HG02642 (cell line): ENCODE measurements around the gene FILIP1.
"Not testable (repeated sequence)": the region's sequence is repeated elsewhere in the genome, so short reads cannot be mapped to it uniquely, and the experiment has no call there.

Experiments
- ATAC-seq: cut with Tn5 transposase; IDR thresholded peaks from one replicate; pipeline ENCODE4 v1.9.1; 2021; ENCODE audit warnings: mild to moderate bottlenecking; ENCODE audit not compliant: unreplicated experiment, poor library complexity

The FILIP1 gene

DNA sequence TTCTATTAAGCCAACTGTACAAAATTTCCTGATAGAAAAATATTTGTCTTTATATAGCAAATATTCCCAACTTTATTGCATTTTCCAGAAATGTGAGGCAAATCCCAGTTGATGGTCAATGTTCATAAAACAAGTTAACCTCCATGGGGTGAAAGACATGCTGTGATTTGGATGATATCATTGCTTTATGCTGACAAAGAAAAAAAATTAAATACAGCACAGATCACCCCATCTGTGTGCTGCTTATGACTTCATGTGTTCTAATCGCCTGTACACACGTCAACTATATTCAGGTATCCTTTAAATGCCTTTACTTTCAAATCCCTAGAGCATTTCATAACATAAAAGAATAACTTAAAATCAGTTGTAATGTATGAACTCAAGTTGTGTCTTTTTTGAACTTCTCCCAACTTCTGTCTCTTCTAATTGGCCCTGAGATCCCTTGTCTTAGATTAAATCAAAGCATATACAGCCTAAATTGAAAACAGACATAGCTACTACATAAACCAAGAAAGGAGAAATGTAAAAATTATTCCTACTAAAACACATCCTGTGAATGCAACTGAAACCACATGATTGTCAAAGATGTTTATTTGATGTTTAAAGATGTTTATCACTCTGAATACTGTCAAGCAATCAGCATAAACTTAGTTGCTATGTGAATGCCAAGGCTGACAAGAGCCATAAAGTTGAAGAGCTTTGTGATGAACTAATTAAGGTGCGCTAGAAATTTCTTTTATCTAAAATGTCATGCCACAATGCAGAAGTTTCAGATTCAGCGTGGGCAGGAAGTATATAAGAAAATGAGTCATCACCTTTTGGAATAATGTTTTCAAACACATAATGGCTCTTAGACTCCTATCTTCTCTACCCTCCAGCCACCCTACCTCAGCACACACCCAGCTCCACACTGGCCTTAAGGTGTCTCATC, 68.7 kb downstream of the FILIP1 start:
- ATAC-seq, result no peak

DNA sequence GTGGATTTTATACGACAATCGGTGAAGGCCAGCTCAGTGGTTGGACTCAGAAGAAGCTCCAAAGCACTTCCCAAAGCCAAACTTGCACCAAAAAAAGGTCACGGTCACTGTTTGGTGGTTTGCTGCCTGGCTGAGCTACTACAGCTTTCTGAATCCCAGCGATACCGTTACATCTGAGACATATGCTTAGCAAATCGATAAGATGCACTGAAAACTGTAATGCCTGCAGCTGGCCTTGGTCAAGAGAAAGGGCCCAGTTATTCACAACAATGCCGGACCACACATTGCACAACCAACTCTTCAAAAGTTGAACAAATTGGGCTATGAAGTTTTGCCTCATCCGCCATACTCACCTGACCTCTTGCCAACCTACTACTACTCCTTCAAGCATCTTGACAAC, 70.2 kb downstream of the FILIP1 start:
- ATAC-seq, result no peak

- no peak for ATAC-seq
These were observed 71.5 kb downstream of the FILIP1 start for GRCh38 chr6:75422024-75422639.

DNA sequence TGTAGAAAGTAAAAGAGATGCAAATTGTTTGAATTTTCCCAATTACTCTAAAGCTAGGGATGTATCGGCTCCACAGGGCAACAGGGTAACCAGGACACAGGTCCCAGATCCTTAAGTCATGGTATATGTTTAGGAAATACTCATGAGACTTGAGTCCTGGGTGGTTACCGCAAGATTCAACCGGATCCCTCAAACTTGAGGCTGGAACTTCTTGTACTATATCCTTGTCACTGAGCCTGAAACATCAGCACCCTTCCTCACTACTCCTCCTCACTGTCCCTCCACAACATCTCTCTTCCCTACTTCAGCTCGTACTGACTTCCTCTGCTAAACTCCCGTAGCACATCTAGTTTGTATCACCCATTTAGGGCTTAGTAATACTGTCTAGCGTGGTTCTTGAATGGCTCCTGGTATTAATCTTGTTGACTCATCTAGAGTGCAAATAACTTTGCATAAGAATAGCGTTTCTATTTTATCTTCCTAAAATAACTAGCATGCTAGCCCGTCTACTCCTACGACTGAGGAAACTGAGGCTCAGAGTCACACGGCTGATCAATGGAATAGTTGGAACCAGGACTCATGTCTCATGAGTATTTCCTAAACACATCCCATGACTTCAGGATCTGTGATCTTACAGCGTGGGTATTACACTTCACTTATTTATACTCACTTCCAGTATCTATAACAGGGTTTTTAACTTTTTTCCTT, 72.1 kb downstream of the FILIP1 start:
- no peak for ATAC-seq

DNA sequence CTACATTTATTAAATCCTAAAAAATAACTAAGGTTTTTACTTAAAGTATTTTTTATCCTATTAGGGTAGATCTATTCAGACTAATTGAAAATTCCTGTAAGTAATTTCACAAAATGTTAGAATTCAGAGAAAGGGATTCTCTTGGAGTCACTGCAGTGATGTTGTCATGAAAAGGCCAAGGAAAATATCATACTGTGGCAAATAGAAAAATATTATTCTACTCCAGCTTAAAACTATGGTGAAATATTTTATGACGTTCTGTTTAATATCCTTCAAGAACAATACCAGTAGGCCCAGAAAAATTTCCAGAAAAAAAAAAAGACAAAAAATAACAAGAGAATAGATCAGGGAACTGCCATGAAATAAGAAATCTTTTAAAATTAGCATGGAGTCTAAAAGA, 73.6 kb downstream of the FILIP1 start:
- ATAC-seq, result no peak

DNA sequence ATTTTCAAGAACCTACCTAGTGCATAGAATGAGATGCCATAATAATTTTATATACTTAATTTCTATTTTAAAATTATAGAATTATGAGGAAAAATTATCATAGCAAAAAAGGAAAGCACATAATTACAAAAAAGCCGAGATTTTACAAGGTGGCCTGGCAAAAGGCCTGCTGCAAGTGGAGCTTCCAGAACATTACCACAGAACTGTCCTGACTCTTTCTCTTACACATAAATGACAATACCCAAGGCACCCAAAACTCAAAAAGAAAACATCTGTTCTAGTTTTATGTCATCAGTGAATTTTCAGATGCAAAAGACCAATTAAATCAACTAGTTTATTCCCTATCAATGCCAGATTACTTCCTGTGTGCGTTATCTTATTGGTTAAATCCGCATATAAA, 74.2 kb downstream of the FILIP1 start:
- no peak for ATAC-seq

- ATAC-seq, result no peak
These were observed 75.4 kb downstream of the FILIP1 start for GRCh38 chr6:75418233-75418632.

GRCh38 chr6:75416443-75416842, 77.2 kb downstream of the FILIP1 start:
- no peak for ATAC-seq

GRCh38 chr6:75415804-75416203, 77.8 kb downstream of the FILIP1 start:
- ATAC-seq, result no peak

- ATAC-seq, result no peak
These were observed 79.1 kb downstream of the FILIP1 start for GRCh38 chr6:75414445-75415021.

DNA sequence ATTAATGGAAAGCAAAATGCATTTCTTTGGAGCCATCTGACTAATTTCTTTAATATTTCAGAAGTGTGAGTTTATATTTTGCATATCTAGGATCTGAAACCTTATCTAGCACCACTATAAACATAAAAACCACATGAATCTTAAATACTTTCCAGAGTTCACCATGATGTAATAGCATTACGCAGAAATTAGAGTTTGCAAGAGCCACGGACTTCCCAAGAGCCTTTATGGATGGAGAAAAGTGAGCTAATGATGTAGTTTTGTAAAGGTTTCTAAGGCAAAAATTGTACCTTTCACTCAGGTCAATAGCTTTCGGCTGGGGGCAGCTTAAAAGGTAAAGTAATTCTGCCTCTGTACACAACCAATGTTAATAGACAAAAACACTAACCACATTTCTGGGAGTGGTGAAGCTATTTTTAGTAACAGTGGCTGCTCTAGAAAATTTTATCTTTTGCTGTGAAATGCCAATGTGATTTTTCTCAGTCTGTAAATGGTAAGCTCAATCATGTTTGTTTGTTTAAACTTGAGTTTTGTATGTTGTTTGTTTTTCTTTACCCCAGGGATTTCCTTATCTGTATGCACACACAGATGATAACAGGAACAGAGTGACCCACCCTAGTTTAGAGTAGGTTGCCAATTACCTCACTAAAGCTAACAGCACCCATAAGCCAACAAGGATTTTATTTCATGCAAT, 80.5 kb downstream of the FILIP1 start:
- no peak for ATAC-seq

GRCh38 chr6:75410564-75410963, 83.0 kb downstream of the FILIP1 start:
- ATAC-seq, result not testable (repeated sequence)

DNA sequence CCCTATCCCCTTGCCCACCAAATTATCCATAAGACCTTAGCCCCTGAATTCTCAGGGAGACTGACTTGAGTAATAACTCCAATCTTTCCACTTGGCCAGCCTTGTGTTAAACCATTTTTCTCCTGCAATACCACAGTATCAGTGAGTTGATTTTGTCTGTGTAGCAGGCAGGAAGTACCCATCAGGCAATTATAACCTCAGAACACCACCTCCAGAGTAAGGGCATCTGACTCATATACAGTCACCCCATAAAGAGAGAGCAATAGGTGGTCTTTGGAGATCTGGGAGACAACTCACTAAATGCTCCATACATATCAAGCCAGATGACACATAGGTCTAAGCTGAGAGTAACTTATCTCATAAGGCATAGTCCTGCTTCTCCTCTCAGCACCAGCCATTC, 83.7 kb downstream of the FILIP1 start:
- no peak for ATAC-seq

DNA sequence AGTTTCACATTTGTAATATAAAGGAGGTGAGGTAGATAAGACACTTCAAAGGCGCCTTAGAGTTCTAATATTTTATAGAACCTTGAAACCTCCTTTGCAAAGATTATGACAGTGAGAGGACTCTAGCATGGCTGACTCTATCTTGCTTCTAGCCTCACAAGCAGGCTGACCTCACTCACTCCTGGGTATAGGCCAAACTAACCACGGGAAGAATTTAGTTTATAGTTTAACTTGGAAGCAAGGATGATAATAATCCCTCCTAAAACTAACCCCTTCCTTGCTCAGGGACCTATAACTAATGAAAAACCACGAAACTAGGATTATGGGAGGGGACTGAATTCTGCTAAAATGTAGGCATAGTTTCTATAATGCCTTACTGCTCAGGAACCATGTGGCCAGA, 84.3 kb downstream of the FILIP1 start:
- no peak for ATAC-seq

DNA sequence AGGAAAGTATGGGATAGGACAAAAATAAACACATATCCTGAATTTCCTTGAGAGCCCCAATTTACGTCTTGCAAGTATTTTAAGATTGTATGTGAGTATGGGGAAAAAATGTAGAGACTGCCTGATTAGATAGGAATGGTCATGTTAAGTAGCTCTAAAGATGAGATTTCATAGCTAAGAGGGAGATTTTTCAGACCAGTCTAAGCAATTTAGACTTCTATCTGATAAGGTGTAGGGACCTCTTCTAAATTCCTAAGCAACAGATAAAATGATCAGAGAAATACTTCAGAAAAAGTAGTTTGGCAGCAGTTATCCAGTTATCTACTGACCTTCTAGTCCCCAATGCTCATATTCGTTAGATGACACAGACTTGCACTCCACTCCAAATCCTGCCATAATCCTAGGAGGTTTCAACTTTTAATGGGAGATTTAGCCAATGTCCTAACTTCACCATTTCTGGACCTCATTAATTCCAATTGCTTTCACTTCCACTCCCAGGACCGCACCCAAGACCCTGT, 90.0 kb downstream of the FILIP1 start:
- ATAC-seq, result no peak

DNA sequence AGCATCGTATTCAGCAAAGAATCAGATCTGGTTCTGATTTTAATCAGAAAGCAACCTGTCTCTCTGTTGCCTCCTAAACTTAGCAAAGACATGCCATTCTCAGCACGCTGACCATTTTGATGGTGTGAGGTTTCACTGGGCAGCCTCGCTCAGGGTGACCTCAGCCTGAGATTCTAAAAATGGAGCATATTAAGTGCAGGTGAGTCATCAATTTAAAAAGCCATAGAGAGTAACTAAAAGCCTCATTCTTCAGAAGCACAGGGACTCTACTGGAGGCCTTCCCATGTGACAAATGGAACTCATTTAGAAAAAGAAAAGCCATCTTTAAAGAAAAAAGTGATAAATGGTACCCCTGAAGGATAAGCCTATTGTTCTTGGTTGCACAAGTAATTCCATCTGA, 91.3 kb downstream of the FILIP1 start:
- ATAC-seq, result no peak

- no peak for ATAC-seq
These were observed 95.7 kb downstream of the FILIP1 start for GRCh38 chr6:75397656-75398465.

DNA sequence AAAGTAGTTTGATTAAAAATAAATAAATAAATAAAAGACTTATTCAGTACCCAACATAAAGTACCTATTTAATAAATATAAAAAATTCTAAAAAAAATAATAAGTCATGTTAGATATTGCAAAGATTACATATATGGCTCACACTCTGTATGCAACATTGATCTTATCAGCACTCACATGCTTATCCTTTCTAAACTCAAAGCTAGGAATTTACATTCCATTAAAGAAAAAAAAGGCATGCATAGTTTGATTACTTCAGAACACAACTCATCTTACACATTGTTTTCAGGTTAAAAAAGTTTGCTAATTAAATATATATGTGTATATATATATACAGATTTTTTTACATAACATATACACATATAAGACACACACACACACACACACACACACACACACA, 96.4 kb downstream of the FILIP1 start:
- ATAC-seq, result no peak
